Liver (tissue), 3 donors: ENCODE measurements around the gene SRSF5.
A peak's percentile ranks its signal among the peaks of the same experiment; 100 is the strongest.

Experiments used
- EGR1 ChIP-seq, 2 donors: IDR thresholded peaks; 2 replicates each; pipeline ENCODE4 v1.6.1; 2016 to 2018; ENCODE audit warnings: antibody characterized with exemption in 2 of 2, low read depth in 2 of 2
- FOXA1 ChIP-seq: IDR thresholded peaks from 2 replicates; pipeline ENCODE4 v1.6.1; 2016; ENCODE audit warnings: antibody characterized with exemption
- FOXA2 ChIP-seq: IDR thresholded peaks from 2 replicates; pipeline ENCODE4 v1.6.1; 2016; ENCODE audit warnings: antibody characterized with exemption
- HNF4A ChIP-seq, 2 donors: conservative IDR thresholded peaks; 2 replicates each; pipeline ENCODE4 v1.6.1; 2016; ENCODE audit warnings: antibody characterized with exemption in 2 of 2, mild to moderate bottlenecking in 2 of 2
- JUND ChIP-seq, 2 donors: IDR thresholded peaks; 2 replicates each; pipeline ENCODE4 v1.6.1; 2016; ENCODE audit warnings: antibody characterized with exemption in 2 of 2
- MAX ChIP-seq: IDR thresholded peaks from 2 replicates; pipeline ENCODE4 v1.6.1; 2016; ENCODE audit warnings: antibody characterized with exemption
- RAD21 ChIP-seq, 2 donors: IDR thresholded peaks; 2 replicates each; pipeline ENCODE4 v1.6.1; 2016; ENCODE audit warnings: antibody characterized with exemption in 2 of 2, mild to moderate bottlenecking in 2 of 2
- TF ChIP-seq, protein P1 (sequence below): fragments of 150-350 bp; IDR thresholded peaks from 2 replicates; pipeline ENCODE4 v1.5.1; 2017; ENCODE audit warnings: improper control_type of control experiment, low read depth, low read length; ENCODE audit not compliant: missing input control
- TF ChIP-seq, protein P2 (sequence below): IDR thresholded peaks from 2 replicates; pipeline ENCODE4 v1.6.1; 2016; ENCODE audit warnings: antibody characterized with exemption
- TF ChIP-seq, protein P3 (sequence below): IDR thresholded peaks from 2 replicates; pipeline ENCODE4 v1.6.1; 2016; ENCODE audit warnings: antibody characterized with exemption, mild to moderate bottlenecking
- donor health status: healthy.
- donor health status: healthy.

DNA sequence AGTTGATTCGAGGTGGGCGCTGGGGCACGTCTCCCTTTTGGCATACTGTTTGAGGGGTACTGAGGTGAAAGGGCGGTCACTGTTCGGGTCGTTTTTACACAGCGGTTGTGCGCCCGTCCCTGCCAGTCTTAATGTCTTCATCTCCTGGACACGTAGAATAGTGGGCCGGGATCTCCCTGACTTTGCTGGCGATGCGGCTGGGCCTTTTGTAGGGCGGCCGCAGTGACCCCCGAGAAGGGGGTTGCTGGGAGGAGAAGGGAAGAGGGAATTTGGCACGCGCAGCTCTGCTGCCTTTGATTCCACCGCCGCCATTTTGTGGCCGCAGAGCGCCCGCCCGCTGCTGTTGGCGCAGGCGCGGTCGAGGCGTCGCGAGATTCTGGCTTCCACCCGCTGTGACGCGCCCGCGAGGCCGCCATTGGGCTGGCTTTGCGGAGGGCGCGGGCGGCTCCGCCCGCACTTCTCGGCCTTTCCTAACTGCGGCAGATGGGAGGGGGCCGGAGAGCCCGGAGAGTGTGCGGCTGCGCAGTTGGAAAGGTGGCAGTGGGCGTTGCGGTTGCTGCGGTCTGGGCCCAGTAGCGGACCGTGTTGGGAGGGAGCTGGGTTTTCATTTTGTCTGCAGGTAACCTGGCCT, 542 bp downstream of the SRSF5 start:
- TF ChIP-seq FOXA1 = no peak
- TF ChIP-seq, protein P1, sequence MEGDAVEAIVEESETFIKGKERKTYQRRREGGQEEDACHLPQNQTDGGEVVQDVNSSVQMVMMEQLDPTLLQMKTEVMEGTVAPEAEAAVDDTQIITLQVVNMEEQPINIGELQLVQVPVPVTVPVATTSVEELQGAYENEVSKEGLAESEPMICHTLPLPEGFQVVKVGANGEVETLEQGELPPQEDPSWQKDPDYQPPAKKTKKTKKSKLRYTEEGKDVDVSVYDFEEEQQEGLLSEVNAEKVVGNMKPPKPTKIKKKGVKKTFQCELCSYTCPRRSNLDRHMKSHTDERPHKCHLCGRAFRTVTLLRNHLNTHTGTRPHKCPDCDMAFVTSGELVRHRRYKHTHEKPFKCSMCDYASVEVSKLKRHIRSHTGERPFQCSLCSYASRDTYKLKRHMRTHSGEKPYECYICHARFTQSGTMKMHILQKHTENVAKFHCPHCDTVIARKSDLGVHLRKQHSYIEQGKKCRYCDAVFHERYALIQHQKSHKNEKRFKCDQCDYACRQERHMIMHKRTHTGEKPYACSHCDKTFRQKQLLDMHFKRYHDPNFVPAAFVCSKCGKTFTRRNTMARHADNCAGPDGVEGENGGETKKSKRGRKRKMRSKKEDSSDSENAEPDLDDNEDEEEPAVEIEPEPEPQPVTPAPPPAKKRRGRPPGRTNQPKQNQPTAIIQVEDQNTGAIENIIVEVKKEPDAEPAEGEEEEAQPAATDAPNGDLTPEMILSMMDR = peak; percentile 2
- no peak for TF ChIP-seq HNF4A (conservative IDR thresholded peaks at IDR 0.05)
- peak in 1 of 2 donors; percentile 25 for TF ChIP-seq RAD21 (IDR thresholded peaks at IDR 0.05)
- no peak for TF ChIP-seq MAX
- TF ChIP-seq EGR1 (IDR thresholded peaks at IDR 0.05; ENCODE audit: low read depth in 2 of 2) = no peak
- TF ChIP-seq JUND (IDR thresholded peaks at IDR 0.05) = peak in 1 of 2 donors; percentile 11
- peak; percentile 4 for TF ChIP-seq FOXA2
- TF ChIP-seq, protein P2, sequence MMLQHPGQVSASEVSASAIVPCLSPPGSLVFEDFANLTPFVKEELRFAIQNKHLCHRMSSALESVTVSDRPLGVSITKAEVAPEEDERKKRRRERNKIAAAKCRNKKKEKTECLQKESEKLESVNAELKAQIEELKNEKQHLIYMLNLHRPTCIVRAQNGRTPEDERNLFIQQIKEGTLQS = no peak
- TF ChIP-seq, protein P3, sequence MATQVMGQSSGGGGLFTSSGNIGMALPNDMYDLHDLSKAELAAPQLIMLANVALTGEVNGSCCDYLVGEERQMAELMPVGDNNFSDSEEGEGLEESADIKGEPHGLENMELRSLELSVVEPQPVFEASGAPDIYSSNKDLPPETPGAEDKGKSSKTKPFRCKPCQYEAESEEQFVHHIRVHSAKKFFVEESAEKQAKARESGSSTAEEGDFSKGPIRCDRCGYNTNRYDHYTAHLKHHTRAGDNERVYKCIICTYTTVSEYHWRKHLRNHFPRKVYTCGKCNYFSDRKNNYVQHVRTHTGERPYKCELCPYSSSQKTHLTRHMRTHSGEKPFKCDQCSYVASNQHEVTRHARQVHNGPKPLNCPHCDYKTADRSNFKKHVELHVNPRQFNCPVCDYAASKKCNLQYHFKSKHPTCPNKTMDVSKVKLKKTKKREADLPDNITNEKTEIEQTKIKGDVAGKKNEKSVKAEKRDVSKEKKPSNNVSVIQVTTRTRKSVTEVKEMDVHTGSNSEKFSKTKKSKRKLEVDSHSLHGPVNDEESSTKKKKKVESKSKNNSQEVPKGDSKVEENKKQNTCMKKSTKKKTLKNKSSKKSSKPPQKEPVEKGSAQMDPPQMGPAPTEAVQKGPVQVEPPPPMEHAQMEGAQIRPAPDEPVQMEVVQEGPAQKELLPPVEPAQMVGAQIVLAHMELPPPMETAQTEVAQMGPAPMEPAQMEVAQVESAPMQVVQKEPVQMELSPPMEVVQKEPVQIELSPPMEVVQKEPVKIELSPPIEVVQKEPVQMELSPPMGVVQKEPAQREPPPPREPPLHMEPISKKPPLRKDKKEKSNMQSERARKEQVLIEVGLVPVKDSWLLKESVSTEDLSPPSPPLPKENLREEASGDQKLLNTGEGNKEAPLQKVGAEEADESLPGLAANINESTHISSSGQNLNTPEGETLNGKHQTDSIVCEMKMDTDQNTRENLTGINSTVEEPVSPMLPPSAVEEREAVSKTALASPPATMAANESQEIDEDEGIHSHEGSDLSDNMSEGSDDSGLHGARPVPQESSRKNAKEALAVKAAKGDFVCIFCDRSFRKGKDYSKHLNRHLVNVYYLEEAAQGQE = no peak
